C4-2B (cell line): ENCODE results near the gene NPTN.

Experiments
- H3K27ac ChIP-seq: fragments of 450-650 bp; 2 replicates; pipeline ENCODE4 v1.5.1; 2017
- CTCF ChIP-seq: fragments of 450-650 bp; conservative IDR thresholded peaks from 2 replicates; pipeline ENCODE4 v1.5.1; 2017; ENCODE audit warnings: mild to moderate bottlenecking
- ZFX ChIP-seq: fragments of 450-650 bp; IDR thresholded peaks from 2 replicates; pipeline ENCODE4 v1.6.1; 2017

The NPTN gene

GRCh38 chr15:73517566-73517965 is 115.6 kb downstream of the NPTN start:
- no peak for TF ChIP-seq CTCF
- no peak for TF ChIP-seq ZFX
- no peak overlapping the region for H3K27ac ChIP-seq

DNA sequence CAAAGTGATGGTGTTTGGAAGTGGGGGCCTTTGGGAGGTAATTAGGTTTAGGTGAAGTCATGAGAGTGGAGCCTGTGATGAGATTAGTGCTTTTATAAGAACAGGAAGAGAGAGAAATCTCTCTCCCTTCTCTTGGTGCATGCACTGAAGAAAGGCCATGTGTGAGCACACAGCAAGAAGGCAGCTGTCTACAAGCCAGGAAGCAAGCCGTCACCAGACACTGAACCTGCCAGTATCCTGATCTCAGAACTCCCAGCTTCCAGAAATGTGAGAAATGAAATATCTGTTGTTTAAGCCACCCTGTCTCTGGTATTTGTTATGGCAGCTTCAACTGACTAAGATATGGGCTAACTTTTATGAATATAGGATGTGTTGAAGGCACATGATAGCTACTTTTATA is 117.7 kb downstream of the NPTN start:
- TF ChIP-seq ZFX (no peak), CTCF (no peak)
- H3K27ac ChIP-seq, result no peak overlapping the region
